Calu3 (cell line): ENCODE results near the gene KATNIP. TPM values are rescaled to one million over a fixed set of nuclear protein-coding genes. Genes with fewer than 3 reads are reported as not detected.

Source experiments
- BruUV-seq: library from RNA; stranded (reverse); fragments of 400-500 nt; replicated peaks from 2 replicates; lab custom pipeline; 2021; lab: Mats Ljungman, UMichigan
- CTCF ChIA-PET: fragments of 300-600 bp; sonication (Branson Sonifier 250); formaldehyde crosslinking; loops from one replicate; lab custom pipeline; 2022; ENCODE audit warnings: antibody characterized with exemption; lab: Charles Lee
- DNase-seq: peaks from one replicate; pipeline ENCODE4 v3.0.0; 2022
- H3K27ac Mint-ChIP-seq: one replicate; pipeline ENCODE4 v1.8.0; 2022; ENCODE audit warnings: mixed read lengths; ENCODE audit not compliant: unreplicated experiment
- H3K27me3 Mint-ChIP-seq: one replicate; pipeline ENCODE4 v1.8.0; 2022; ENCODE audit warnings: mixed read lengths; ENCODE audit not compliant: unreplicated experiment
- H3K36me3 Mint-ChIP-seq: one replicate; pipeline ENCODE4 v1.8.0; 2022; ENCODE audit warnings: mild to moderate bottlenecking, moderate library complexity, mixed read lengths; ENCODE audit not compliant: insufficient read depth, unreplicated experiment
- H3K4me1 Mint-ChIP-seq: one replicate; pipeline ENCODE4 v1.8.0; 2022; ENCODE audit warnings: mild to moderate bottlenecking, low read depth, mixed read lengths; ENCODE audit not compliant: unreplicated experiment
- H3K4me3 Mint-ChIP-seq: one replicate; pipeline ENCODE4 v1.8.0; 2022; ENCODE audit warnings: mild to moderate bottlenecking, low read depth, moderate library complexity, mixed read lengths; ENCODE audit not compliant: unreplicated experiment
- H3K9me3 Mint-ChIP-seq: one replicate; pipeline ENCODE4 v1.8.0; 2022; ENCODE audit warnings: low read depth, mixed read lengths; ENCODE audit not compliant: unreplicated experiment
- intact Hi-C: fragments of 100-400 bp; cut with micrococcal nuclease; formaldehyde crosslinking; loops from one replicate; pipeline ENCODE4 v1.10.0; 2022; ENCODE audit not compliant: unreplicated experiment
- total RNA-seq: library from RNA; stranded (reverse); gene quantifications from 2 replicates; pipeline ENCODE4 v1.2.3, GENCODE V29; 2022
- TF ChIP-seq, protein P1 (sequence below): fragments of 200-600 bp; IDR thresholded peaks from one replicate; pipeline ENCODE4 v1.8.0; 2022; ENCODE audit warnings: antibody characterized with exemption; ENCODE audit not compliant: unreplicated experiment

Gene KATNIP
- total RNA-seq, 1 experiment from 2014 or later = 37.8 TPM

- intact Hi-C loops = no loop called here
- Mint-ChIP-seq H3K4me3 (no peak overlapping the region), H3K4me1 (no peaks in the 10 kb centered on the region), H3K27me3 (no peaks in the 10 kb centered on the region), H3K36me3 (no peaks in the 10 kb centered on the region), H3K9me3 (no peaks in the 10 kb centered on the region), H3K27ac (no peak overlapping the region)
- CTCF ChIA-PET = no interaction called here
- DNase-seq = no peak
- TF ChIP-seq, protein P1, sequence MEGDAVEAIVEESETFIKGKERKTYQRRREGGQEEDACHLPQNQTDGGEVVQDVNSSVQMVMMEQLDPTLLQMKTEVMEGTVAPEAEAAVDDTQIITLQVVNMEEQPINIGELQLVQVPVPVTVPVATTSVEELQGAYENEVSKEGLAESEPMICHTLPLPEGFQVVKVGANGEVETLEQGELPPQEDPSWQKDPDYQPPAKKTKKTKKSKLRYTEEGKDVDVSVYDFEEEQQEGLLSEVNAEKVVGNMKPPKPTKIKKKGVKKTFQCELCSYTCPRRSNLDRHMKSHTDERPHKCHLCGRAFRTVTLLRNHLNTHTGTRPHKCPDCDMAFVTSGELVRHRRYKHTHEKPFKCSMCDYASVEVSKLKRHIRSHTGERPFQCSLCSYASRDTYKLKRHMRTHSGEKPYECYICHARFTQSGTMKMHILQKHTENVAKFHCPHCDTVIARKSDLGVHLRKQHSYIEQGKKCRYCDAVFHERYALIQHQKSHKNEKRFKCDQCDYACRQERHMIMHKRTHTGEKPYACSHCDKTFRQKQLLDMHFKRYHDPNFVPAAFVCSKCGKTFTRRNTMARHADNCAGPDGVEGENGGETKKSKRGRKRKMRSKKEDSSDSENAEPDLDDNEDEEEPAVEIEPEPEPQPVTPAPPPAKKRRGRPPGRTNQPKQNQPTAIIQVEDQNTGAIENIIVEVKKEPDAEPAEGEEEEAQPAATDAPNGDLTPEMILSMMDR = no peak
- no TSS peak for BruUV-seq
These were observed 49.1 kb downstream of the KATNIP start for GRCh38 chr16:27598931-27599565.

GRCh38 chr16:27599606-27600005 lies 49.7 kb downstream of the KATNIP start:
- Mint-ChIP-seq H3K9me3 (no peaks in the 10 kb centered on the region), H3K27me3 (no peaks in the 10 kb centered on the region), H3K4me3 (no peak overlapping the region), H3K4me1 (no peaks in the 10 kb centered on the region), H3K27ac (no peak overlapping the region), H3K36me3 (no peaks in the 10 kb centered on the region)
- BruUV-seq = no TSS peak
- no peak for DNase-seq
- CTCF ChIA-PET = no interaction called here
- TF ChIP-seq, protein P1 = no peak
- intact Hi-C loops = no loop called here

Other genes with a start within 250 kb of the KATNIP start
- gene IL4R, start 236.2 kb upstream of the KATNIP start, total RNA-seq = 99.0 and 108 TPM in 2 replicates
- not detected in 2 replicates for gene IL21R, start 148.0 kb upstream of the KATNIP start, total RNA-seq
- gene GTF3C1, start 231 bp upstream of the KATNIP start, total RNA-seq = 88.5 and 90.9 TPM in 2 replicates